Transverse colon (tissue), 4 donors: ENCODE results near the gene IMMT. TPM values are rescaled to one million over a fixed set of nuclear protein-coding genes. Genes with fewer than 3 reads are reported as not detected.
"Not testable (repeated sequence)": the region's sequence is repeated elsewhere in the genome, so short reads cannot be mapped to it uniquely, and the experiment has no call there.

Experiments used
- DNase-seq: peaks from one replicate; pipeline ENCODE4 v3.0.0-alpha.2; 2019
- H3K27ac ChIP-seq, 4 donors: fragments of 200-600 bp; sonication (generic); 2 replicates each; pipeline ENCODE4 v1.5.1; 2016 to 2018; ENCODE audit warnings: inconsistent platforms in 4 of 4
- H3K27me3 ChIP-seq: fragments of 200-600 bp; sonication (generic); 2 replicates; pipeline ENCODE4 v1.5.1; 2017; ENCODE audit warnings: inconsistent platforms
- H3K36me3 ChIP-seq, 4 donors: fragments of 200-600 bp; sonication (generic); 2 replicates each; pipeline ENCODE4 v1.5.1; 2017 to 2019; ENCODE audit warnings: inconsistent platforms in 4 of 4
- H3K4me1 ChIP-seq, 4 donors: fragments of 200-600 bp; sonication (generic); 2 replicates each; pipeline ENCODE4 v1.5.1; 2017 to 2020; ENCODE audit warnings: inconsistent platforms in 4 of 4
- H3K4me3 ChIP-seq, 4 donors: fragments of 200-600 bp; sonication (generic); 1 replicate in 1 of 4; 2 replicates in 3 of 4; pipeline versions ENCODE4 v1.5.1 to v1.6.1; 2017 to 2019; ENCODE audit warnings: inconsistent platforms in 4 of 4
- H3K9me3 ChIP-seq, 2 donors: fragments of 200-600 bp; sonication (generic); 2 replicates each; pipeline ENCODE4 v1.5.1; 2017 to 2019; ENCODE audit warnings: inconsistent platforms in 2 of 2
- EP300 ChIP-seq: sonication (generic); formaldehyde crosslinking; IDR thresholded peaks from one replicate; pipeline ENCODE4 v1.6.1; 2017; ENCODE audit warnings: antibody characterized with exemption, low read depth
- POLR2A ChIP-seq: fragments of 450-650 bp; IDR thresholded peaks from one replicate; pipeline ENCODE4 v1.6.1; 2016; ENCODE audit warnings: antibody characterized with exemption, mild to moderate bottlenecking, moderate library complexity
- POLR2AphosphoS5 ChIP-seq, 3 donors: sonication (generic); formaldehyde crosslinking; IDR thresholded peaks; one replicate each; pipeline ENCODE4 v1.6.1; 2016; ENCODE audit warnings: antibody characterized with exemption in 3 of 3
- WGBS, 2 donors: methylation state at CpG; one replicate each; pipeline ENCODE4 v1.1.5; 2018; ENCODE audit warnings: low coverage in 1 of 2; 5-methylcytosine and 5-hydroxymethylcytosine counted together
- in situ Hi-C, 4 donors: fragments of 200-750 bp; cut with MboI; loops; one replicate each; pipeline versions ENCODE4 v1.15.0 to v1.15.1; 2017; ENCODE audit warnings: low sequenced_read_pairs in 3 of 4, low pct_ligation_motif_present in 1 of 4, low pct_unique_long_range_greater_than_20kb in 1 of 4
- intact Hi-C: fragments of 100-400 bp; cut with DNase I; formaldehyde crosslinking; loops from one replicate; pipeline ENCODE4 v1.15.1; 2023; ENCODE audit warnings: low total_unique reads
- total RNA-seq, 4 donors: library from RNA; depleted of rRNA; stranded (reverse); fragments of >200 nt; gene quantifications; one replicate each; pipeline ENCODE4 v1.1.0, GENCODE V29; 2016
- TF ChIP-seq, protein P1 (sequence below), 5 experiments: fragments of 200-600 bp in 3 of 5; fragments of 450-650 bp in 2 of 5; sonication (generic) in 3 of 5; IDR thresholded peaks; 1 replicate in 2 of 5; 2 replicates in 3 of 5; pipeline ENCODE4 v1.5.1; 2016 to 2017; ENCODE audit warnings: antibody characterized with exemption in 5 of 5, inconsistent platforms in 3 of 5, mild to moderate bottlenecking in 2 of 5, moderate library complexity in 1 of 5

Gene IMMT
- total RNA-seq, 4 donors from 2014 or later, result 44.4 to 149 (median 85.8) TPM

DNA sequence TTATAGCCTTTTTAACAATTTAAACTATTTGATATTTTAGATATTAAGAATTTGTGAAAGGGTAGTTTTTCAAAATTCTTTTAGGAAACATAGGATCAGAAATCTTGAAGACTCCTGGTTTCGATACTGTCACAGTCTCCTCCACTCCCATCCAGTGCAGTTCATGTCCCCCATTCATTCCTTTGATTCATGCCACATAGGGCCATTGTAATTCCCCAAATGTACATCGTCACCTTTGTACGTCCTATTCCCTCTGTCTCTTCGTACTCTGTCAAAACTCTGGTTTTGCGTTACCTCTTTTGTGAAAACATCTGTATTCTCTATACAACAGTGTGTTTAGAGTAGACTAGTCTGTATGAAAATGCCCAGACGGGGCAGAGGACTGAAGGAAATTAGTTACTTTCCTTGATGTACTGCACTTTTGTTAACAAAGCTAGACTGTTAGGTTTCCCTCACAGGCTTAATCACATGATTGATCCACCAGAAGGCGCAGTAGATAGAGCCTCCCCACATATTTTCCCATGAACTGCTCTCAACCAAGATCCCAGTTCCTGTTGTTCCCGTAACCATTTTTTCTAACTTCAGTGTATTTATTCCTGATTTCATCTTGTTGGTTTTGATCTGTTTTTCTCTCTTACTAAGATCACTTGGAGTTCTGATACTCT is 6.5 kb upstream of the IMMT start:
- Histone ChIP-seq H3K4me3 (no peak overlapping the region), H3K36me3 (peaks cover 0 to 12% (median 5%) of the 10 kb centered on the region in 4 donors), H3K27ac (no peak overlapping the region), H3K27me3 (no peaks in the 10 kb centered on the region), H3K9me3 (no peaks in the 10 kb centered on the region), H3K4me1 (peaks cover 4 to 33% (median 20%) of the 10 kb centered on the region in 4 donors)
- DNase-seq, result no peak
- 77 to 80% methylated on average over 8 of the region's 8 CpGs for WGBS, 2 donors
- in situ Hi-C loops, result loop anchor here in 1 of 4 donors (25.0 kb wide), 1 partner anchor 160 kb away; no protein-coding TSS in a partner anchor
- TF ChIP-seq POLR2AphosphoS5 (IDR thresholded peaks at IDR 0.05), result no peak
- no peak for TF ChIP-seq EP300
- no peak for TF ChIP-seq POLR2A
- TF ChIP-seq, protein P1, sequence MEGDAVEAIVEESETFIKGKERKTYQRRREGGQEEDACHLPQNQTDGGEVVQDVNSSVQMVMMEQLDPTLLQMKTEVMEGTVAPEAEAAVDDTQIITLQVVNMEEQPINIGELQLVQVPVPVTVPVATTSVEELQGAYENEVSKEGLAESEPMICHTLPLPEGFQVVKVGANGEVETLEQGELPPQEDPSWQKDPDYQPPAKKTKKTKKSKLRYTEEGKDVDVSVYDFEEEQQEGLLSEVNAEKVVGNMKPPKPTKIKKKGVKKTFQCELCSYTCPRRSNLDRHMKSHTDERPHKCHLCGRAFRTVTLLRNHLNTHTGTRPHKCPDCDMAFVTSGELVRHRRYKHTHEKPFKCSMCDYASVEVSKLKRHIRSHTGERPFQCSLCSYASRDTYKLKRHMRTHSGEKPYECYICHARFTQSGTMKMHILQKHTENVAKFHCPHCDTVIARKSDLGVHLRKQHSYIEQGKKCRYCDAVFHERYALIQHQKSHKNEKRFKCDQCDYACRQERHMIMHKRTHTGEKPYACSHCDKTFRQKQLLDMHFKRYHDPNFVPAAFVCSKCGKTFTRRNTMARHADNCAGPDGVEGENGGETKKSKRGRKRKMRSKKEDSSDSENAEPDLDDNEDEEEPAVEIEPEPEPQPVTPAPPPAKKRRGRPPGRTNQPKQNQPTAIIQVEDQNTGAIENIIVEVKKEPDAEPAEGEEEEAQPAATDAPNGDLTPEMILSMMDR (IDR thresholded peaks at IDR 0.05), result no peak
- intact Hi-C loops, result no loop called here

DNA sequence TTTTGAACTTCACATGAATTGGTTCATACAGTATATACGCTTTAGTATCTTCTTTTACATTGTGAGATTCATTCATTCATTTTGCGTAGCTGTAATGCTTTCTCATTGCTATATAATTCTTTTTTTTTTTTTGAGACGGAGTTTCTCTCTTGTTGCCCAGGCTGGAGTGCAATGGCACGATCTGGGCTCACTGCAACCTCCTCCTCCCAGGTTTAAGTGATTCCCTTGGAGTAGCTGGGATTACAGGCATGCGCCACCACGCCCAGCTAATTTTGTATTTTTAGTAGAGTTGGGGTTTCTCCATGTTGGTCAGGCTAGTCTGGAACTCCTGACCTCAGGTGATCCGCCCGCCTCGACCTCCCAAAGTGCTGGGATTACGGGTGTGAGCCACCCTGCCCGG is 5.3 kb upstream of the IMMT start:
- DNase-seq, intact Hi-C loops, H3K27me3 ChIP-seq, H3K9me3 ChIP-seq, H3K27ac ChIP-seq, H3K36me3 ChIP-seq: not testable (repeated sequence)
- H3K4me1 ChIP-seq, result peaks cover 4 to 43% (median 25%) of the 10 kb centered on the region in 4 donors
- in situ Hi-C loops, result loop anchor here in 1 of 4 donors (25.0 kb wide), 1 partner anchor 162 kb away; no protein-coding TSS in a partner anchor
- 75 to 80% methylated on average over 7 to 11 of the region's 11 CpGs for WGBS, 2 donors
- peak overlapping the region in 2 of 4 donors; percentile 75 to 83 for H3K4me3 ChIP-seq

DNA sequence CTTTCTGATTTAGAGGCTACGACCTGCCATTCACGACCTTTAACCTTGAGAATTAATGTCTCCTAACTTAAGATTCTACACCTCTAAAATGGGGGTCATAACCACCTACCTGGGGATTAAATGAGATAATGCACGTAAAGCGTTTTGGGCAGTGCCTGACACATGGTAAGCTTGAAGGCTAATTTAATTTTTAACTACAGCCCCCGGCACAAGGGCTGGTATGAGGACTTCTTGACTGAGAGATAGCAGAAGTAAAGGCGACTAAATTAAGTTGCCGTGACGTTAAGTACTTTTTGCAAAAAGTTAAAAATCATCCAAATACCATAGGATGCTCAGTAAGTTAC is 4.5 kb upstream of the IMMT start:
- DNase-seq, result no peak
- Histone ChIP-seq H3K27me3 (no peaks in the 10 kb centered on the region), H3K4me3 (peak overlapping the region; percentile 41 to 90 (median 79)), H3K27ac (peak overlapping the region; percentile 83 to 93 (median 87)), H3K9me3 (no peaks in the 10 kb centered on the region), H3K36me3 (no peaks in the 10 kb centered on the region), H3K4me1 (peaks cover 4 to 43% (median 25%) of the 10 kb centered on the region in 4 donors)
- in situ Hi-C loops (loop anchor here in 1 of 4 donors (25.0 kb wide), 1 partner anchor 162 kb away; no protein-coding TSS in a partner anchor), intact Hi-C loops (no loop called here)
- 3 to 4% methylated on average over 8 of the region's 8 CpGs for WGBS, 2 donors
- no peak for TF ChIP-seq EP300
- no peak for TF ChIP-seq POLR2A
- TF ChIP-seq POLR2AphosphoS5 (IDR thresholded peaks at IDR 0.05), result no peak
- TF ChIP-seq, protein P1 (IDR thresholded peaks at IDR 0.05), result no peak

DNA sequence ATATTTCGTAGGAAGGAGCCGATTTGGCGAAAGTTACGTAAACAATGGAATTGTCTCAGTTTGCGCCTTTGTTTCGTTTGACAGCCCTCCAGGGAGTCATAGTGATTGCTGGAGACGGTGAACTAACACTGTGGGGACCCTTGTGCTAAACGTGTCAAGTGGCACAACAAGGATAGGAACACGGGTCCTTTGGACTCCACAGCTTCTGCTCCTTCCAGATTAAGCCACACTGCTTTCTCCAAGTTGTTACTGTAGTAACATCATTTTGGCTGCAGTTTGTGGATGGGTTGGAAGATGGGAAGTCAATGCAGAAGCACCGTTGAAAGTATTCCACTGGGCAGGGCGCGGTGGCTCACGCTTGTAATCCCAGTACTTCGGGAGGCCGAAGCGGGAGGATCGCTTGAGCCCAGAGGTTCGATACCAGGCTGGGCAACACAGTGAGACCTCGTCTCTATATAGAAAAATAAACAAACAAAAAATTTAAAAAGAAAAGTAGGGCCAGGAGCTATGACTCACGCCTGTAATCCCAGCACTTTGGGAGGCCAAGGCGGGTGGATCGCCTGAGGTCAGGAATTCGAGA is 636 bp upstream of the IMMT start:
- Histone ChIP-seq H3K36me3 (no peaks in the 10 kb centered on the region), H3K27me3 (no peaks in the 10 kb centered on the region), H3K4me1 (peaks cover 12 to 53% (median 32%) of the 10 kb centered on the region in 4 donors), H3K4me3 (peak overlapping the region; percentile 65 to 92 (median 80)), H3K9me3 (no peaks in the 10 kb centered on the region), H3K27ac (peak overlapping the region; percentile 97 to 100 (median 100))
- intact Hi-C loops (no loop called here), in situ Hi-C loops (no loop called here)
- TF ChIP-seq POLR2AphosphoS5 (IDR thresholded peaks at IDR 0.05) (no peak), POLR2A (no peak), EP300 (no peak)
- TF ChIP-seq, protein P1 (IDR thresholded peaks at IDR 0.05), result no peak
- 20 to 39% methylated on average over 13 to 23 of the region's 23 CpGs for WGBS, 2 donors
- DNase-seq, result no peak
